Activated T-helper 9 cell treated with anti-CD3 and anti-CD28 coated beads, Interleukin-2, amount 50 U/mL, for 16 hours (primary cell): ENCODE measurements around the gene EPHA6.

Source experiments
- DNase-seq: peaks from one replicate; pipeline ENCODE4 v3.0.0-alpha.2; 2020; ENCODE audit warnings: low read depth

Gene EPHA6

DNA sequence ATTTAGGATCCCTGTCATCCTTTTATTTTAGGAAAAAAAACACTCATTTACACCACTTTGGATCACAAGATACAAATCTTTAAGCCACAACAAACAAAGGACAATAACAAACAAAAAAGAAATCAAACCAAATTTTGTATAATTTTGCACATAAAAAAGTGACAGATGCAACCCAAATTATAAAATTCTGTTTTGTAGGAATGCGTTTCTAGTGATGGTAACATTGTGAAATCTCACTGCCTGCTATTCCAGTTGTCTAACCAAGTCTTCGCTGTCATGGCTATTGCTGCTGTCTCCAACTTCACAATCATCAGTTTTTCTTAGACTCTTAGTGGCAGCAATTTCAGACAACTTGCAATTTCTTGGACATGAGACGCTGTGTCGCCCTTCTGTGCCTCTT, 891.8 kb downstream of the EPHA6 start:
- DNase-seq: no peak

DNA sequence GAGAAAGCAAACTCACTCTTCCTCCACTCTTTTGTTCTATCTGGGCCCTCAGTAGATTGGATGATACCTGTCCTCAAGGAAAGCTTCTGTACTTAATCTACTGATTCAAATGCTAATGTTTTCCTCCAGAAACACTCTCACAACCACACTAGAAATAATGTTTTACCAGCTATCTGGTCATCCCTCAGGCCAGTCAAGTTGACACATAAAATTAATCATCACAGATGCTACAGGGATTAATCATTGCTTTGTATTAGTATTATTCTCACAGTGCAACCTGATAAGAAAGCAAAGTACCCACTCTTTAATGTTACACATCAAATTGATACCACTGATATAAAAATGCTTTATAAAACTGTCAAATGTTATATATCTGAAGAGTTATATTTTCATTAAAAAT, 897.3 kb downstream of the EPHA6 start:
- DNase-seq: no peak

DNA sequence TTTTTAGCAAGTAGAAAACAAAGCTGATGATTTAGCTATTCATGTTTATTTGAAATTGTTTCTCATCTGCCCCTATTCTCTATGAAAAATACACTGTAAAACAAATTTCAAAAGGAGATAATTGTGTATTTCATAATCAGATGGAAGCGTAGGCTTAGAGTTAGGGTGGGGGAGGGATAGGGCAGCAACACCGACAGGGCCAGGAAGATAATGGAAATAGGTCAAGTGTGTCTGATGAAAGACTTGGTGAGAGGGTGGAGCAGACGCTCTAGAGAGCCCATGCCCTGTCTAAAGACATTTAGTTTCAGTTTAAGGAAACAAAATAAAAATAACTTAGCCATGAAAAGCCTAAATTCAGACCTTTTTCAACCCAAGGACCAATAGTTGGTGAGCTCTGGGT, 898.5 kb downstream of the EPHA6 start:
- DNase-seq: no peak

DNA sequence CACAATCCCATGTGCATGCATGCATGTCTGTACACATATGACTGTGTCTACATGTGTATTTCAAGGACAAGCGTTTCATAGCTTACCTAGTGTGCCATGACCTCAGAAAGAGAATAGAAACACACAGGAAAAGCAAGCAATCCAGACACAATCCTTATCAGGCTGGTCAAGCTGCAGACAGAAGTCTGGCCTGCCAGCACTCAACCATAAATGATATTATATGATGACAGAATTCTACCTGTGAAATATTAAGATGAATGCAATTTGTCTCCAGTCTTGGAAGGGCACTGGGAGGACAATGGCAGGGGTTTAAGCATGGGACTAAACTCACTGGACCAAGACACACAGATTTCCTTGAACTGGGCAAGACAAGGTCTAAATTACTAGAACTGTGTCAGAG, 899.2 kb downstream of the EPHA6 start:
- DNase-seq: no peak

DNA sequence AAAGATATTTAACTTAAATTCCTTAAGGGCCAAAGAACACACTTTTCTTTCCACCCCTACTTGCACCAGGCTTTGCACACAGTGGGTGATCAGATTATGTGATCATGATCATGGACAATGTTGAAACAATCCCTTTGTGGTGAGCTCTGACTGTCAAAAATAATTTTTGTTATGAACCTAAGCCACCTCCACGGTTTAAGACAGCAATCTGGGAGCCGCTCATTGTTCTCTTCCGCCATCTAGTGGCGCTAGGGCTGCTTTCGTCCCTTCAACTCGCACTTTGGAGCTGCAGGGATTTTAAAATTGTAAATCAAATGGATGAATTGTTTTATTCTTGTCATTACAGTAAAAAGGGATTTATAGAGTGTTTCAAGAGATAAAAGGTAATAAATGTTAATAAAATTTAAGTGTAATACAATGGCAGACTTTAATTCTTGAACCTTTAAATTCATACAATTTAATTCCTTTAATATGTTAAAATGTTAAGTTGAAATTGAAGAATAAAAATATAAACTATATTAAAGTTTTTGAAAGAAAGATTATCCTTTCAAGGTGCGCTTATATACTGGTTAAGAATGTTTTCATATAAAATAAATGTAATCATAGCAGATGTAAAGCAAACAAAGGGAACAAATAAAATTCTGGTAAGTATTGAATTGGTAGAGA, 904.9 kb downstream of the EPHA6 start:
- DNase-seq: peak; percentile 35

DNA sequence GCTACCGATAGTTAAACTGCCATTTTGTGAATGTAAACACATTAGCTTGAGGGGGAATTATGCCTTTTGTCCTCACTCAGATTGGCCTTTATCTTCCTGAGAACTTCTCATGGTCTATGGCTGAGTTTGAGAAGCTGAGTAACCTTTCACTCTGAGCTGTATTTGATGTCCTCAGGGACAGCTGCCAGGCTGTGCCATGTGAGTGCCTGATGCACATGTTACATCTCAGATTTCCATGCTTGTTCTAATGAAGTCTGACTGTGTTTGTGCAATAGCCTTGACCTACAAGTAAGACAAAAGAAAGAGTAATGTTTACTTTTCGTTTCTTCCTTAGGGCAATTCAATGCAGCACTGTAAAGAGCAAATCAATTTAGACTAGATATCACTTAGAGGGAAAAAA, 906.0 kb downstream of the EPHA6 start:
- DNase-seq: no peak

DNA sequence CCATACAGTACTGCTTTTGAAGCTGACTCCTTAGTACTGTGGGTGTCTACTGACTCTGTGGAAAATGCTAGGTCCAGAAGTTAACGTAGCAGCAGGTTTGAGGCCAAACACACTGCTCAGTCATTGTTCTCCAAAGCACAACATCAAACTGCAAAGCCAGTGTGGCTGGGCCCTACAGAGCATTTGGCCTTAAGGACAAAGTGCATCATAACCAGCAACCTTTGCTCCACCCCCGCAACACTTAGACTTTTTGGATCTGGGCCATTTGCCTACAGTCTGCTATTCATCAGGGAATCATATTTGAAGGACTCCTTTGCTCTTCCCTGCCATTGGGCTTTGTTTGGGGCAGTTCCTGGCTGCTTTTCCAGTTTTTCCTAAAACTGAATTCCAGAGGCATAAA, 907.1 kb downstream of the EPHA6 start:
- no peak for DNase-seq

DNA sequence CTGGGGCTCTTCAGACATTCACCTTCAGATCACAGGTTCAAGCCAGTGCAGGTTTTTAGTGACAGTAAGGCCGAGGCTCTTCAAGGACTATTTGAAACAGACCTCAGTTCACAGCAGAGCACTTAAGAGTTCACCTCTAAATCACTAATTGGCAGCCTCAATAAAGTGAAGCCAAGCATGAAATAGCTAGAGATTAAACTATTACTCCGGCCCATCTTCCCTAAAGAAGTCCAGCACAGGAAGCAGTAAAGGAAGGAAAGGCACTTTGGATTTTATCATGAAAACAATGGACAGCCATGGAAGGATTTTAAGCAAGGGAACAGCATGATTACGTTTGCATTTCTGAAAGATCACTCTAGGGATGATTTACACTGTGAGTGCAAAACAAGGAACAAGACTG, 922.5 kb downstream of the EPHA6 start:
- no peak for DNase-seq

DNA sequence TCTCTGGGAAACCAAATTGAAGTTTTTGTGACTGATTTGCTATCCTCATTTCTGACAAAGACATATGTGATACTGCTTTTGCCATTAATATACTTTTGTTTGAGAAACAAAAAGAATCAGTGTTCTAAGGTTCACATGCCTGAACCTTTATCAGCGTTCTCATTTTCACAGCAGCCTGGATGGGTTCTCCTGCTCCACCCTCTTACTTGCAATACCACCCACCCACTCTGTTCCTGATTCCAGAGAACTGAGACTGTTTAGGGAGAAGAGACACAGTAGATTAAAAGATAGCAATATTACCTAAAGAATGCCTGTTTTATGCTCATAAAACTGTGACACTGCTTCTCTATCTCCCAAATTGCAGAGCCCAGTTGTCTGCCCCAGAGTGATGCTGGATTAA, 924.4 kb downstream of the EPHA6 start:
- no peak for DNase-seq

DNA sequence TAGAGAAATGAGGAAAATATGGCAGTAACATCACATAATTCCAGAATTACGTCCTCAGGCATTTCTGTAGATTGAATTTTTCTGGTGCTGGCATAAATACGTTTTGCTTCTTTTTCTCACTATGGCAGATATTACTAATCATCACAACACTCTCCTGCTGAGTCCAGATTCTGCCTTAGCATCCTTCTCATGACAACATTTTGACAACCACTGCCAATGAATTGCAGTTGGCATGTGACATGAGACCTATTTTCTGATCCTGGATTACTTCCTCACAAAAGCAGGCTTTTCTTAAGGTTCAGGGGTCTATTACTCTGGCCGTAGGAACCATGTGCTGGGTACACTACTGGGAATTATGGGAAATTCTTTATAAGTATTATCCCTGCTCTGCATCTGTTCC, 927.6 kb downstream of the EPHA6 start:
- no peak for DNase-seq

DNA sequence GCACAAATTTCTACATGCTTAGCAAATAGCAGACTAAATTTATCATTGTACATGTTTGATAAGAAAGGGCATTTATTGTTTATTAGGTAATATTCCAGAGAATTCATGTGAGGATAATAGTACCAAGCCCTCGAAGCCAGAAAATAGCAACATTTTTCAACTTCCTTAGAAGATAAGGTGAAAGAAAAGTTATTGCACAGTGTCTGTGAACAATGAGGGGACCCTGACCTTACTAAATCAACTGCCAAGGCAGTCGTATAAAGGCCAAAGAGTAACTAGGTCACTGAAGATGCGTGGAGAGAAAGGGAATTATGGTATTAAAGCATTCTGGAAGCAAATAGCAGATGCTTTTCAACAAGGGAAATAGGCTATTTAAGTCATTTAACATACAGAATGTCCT, 929.9 kb downstream of the EPHA6 start:
- no peak for DNase-seq

DNA sequence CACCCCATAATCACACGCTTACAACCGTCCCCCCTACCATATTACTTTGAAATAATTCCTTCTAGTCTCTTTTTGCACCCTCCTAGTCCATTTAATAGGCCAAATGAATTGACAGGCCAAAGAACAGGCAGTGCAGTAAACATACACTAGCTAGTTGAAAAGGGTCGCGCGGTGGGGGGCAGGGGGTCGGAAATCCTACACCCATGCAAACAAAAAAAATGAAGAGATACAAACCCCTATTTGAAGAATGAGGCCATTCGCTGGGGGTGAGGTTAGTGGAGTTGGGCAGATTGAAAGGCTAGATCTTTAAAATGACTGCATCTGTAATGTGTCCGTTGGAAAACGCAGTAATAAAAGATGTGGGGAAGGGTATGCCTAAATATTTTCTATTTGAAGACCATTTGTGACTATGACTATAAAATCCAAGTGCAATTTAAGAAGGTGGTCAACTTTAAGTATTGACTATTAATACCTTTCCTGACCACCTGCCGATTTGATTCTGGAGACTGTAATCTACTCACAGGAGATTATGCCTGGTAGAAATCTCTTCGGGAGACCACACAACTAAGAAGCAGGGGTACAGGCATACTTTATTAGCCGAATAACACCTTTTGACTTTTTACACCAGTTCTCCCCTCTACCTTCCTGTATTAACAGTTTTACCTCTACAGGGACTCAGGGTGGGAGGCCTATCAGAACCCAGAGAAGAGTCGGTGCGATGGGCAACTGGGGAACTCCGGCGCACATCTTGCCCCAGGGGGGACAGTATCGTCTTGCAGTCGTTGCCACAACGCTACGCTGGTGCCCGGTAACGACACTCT, 949.4 kb downstream of the EPHA6 start:
- DNase-seq: no peak

DNA sequence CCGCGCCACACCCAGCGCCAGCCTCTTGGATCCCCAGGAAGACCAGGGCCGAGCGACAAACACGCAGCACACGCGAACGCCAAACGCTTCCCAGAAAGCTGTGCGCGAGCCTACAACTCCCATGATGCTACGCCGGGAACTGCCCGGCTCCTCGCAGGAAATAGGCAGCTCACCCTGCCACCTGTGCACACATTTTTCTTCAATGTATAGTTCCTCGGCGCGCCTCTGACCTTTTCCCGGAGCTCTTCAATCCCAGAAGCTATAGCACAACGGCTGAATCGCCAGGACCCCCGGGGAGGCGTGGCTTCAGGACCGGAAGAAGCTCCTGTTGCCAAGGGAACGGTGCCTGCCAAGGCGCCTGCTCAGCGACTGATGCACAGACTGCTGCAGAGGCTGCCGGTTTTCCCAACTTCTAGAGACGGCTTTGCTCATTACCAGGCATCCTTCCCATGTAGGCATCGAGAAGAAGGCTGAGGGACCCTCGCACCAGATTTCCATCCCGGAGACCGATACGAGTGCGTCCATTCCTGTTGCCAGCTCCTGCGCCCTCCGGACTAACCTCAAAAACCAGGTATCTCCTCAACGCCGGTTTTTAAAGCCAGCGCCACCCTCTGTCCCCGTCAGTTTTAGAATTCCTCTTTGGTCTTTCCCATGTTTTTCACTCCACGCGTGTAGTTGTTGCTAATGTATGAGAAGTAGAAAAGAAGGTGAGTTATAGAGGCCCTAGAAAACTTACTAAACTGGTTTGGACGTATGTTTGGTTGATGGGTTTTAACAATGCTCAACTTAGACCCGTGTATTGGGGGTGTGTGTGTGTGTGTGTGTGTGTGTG, 950.2 kb downstream of the EPHA6 start, which contains the start of gene ARL6:
Gene ARL6, plus strand, starts transcription at position 352 of the 832 bp plus-strand sequence. CDS start 3,350 bp downstream, outside the sequence.
- peak; percentile 50 for DNase-seq

DNA sequence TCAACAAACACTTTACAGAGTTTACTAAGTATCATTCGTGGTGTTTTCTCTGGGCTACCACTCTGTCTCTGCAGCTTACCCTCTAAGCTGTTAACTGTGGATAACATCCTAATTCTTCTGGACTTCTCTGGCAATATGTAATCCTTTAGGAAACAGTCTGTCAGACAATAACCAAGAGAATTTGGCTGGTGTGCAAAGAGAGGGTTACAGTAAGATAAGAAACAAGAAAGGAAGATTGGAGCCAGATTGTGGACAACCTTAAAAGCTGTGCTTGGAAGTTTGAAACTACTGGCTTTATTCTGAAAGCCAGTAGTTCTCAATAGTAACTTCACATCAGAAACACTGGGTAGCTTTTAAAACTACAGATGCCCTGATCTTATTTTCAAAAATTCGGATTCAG, 950.9 kb downstream of the EPHA6 start:
- no peak for DNase-seq

DNA sequence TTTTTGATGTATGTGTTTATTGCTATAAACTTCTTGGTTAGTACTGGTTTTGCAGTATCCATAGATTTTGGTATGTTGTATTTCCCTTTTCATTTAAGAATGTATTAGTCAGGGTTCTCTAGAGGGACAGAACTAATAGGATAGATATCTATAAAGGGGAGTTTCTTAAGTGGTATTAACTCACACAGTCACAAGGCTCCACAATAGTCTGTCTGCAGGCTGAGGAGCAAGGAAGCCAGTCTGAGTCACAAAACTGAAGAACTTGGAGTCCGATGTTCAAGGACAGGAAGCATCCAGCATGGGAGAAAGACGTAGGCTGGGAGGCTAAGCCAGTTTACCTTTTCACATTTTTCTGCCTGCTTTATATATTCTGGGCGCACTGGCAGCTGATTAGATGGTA, 958.5 kb downstream of the EPHA6 start:
- DNase-seq: no peak

DNA sequence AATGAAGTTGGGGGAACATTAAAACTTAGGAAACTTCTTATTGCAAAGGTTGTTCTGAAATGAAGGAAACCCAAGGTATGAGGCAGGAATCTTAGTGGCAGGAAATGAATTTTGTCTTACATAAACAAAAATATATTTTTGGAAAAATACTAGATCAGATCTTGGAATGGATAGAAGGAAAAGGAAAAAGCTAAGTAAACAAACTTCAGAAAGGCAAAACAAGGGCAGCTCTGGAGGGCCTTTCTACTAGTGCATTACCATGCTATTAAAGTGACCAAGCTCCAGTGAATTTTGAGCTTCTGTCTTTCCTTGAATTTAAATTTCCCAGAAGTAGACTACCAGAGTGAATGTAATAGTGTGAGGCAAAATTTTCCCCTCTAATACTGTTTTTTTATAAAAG, 963.8 kb downstream of the EPHA6 start:
- DNase-seq: no peak

DNA sequence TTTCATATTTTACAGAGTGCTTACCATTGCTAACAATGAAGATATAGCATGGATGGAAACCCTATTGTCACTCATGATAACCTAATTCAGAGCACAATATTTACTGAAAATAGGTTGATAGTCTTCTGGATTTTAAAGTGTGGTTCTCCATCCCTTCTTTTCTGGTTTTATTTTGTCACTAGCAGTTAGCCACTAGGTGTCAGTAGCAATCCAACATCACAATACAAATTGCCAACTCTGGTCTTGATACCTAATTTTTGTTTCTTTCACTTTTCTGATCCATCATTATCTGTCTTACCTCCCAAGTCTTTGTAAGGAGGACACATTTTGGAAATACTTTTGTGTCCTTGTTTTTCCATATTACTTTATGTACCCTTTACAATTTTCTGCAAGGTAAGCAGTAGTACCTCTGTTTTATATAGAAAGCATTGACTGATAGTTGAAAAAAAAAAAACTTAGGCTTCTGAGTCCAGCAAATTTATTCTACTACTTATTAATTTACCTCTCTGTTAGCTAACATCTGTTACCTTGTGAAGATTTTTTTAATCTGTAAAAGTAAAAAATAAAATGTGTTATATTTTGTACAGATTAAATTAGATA, 979.1 kb downstream of the EPHA6 start:
- DNase-seq: no peak

DNA sequence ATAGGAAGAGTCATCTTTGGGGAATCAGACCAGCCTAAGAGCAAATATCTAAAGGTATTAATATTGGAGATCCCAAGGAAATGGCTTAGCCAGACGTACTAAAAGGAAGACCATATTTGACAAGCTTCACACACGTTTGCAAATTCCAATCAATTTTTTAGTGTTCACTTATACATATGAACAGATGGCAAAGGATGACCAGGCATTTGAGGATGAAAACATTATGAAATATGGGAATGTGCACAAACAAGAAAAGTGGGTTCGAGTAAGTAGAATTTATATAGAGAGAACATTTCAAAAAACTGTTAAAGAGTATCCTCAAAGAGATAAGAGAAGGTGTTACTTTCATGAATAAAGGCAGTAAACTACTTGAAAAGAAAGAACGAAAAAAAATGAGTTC, 981.6 kb downstream of the EPHA6 start:
- DNase-seq: no peak
